ENCODE results near the gene INPP4A.

Gene INPP4A

DNA sequence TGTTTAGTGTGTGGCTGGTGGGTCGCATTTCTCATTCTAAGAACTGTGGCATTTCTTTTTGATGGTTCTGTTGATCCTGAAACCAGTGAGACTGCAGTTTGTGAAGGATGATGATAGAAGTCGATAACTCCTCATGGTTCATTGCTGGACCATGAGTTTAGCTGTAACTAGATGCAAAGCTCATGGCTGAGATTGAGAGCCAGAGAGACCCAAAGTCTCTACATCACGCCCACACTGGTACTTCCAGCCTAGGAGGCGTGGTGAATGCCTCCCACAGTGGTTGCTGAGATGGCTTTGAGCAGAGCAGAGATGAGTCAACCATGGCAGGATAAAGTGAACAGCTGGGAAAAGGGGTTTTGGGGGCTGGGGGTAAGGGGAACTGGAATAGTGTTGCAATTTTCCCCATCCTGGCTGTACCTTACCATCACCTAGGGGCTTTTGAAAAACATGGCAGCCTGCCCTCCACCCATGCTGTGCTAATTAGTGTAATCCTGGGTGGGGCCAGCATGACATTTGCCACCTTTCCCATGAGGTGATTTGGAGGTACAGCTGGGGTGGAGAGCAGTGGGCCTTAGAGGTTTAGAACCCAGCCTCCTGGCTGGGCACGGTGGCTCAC lies 24.1 kb downstream of the INPP4A start:
- Mint-ChIP-seq H3K9me3 (no peaks in the 10 kb centered on the region), H3K27ac (no peak overlapping the region), H3K4me3 (no peak overlapping the region), H3K36me3 (ENCODE audit: low read depth) (peaks cover 13% of the 10 kb centered on the region), H3K4me1 (peaks cover 58% of the 10 kb centered on the region), H3K27me3 (ENCODE audit: low read depth) (no peaks in the 10 kb centered on the region)
- TF ChIP-seq, protein P1, sequence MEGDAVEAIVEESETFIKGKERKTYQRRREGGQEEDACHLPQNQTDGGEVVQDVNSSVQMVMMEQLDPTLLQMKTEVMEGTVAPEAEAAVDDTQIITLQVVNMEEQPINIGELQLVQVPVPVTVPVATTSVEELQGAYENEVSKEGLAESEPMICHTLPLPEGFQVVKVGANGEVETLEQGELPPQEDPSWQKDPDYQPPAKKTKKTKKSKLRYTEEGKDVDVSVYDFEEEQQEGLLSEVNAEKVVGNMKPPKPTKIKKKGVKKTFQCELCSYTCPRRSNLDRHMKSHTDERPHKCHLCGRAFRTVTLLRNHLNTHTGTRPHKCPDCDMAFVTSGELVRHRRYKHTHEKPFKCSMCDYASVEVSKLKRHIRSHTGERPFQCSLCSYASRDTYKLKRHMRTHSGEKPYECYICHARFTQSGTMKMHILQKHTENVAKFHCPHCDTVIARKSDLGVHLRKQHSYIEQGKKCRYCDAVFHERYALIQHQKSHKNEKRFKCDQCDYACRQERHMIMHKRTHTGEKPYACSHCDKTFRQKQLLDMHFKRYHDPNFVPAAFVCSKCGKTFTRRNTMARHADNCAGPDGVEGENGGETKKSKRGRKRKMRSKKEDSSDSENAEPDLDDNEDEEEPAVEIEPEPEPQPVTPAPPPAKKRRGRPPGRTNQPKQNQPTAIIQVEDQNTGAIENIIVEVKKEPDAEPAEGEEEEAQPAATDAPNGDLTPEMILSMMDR (IDR thresholded peaks at IDR 0.05; ENCODE audit: unreplicated experiment in 3 of 3): no peak

DNA sequence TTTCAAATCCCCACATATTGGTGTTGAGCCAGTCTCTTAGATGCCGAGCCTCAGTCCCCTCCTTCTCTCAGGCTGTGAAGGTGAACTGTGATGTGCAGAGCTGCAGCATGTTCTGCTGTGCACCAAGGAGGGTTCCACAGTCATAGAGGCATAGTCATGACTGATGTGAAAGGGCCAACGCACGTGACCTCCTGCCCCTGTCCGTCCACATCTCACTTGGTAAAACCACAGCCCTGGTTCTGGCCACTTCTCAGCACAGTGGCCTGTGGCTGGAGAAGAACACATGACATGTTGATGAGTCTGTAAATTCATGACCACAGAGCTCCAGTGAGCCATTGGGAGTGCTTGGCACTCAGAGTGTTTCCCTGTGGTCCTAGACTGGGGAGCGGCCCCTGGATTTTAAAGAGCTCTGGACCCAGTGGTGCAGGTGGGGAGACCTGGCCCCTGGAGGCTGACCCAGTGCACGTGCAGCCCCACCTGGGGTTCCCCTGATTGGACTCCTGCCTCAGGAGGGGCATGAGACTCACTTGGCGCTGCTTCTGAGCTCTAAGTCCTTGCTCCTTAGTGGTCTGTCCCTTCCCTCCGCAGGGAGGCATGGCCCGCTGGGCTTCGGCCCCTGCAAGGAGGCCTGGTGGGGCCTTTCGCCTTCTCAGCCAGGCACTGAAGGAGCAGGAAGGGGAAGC lies 25.3 kb downstream of the INPP4A start:
- Mint-ChIP-seq H3K27ac (no peak overlapping the region), H3K9me3 (no peaks in the 10 kb centered on the region), H3K27me3 (ENCODE audit: low read depth) (no peaks in the 10 kb centered on the region), H3K4me1 (peaks cover 61% of the 10 kb centered on the region), H3K36me3 (ENCODE audit: low read depth) (peaks cover 13% of the 10 kb centered on the region), H3K4me3 (no peak overlapping the region)
- TF ChIP-seq, protein P1 (IDR thresholded peaks at IDR 0.05; ENCODE audit: unreplicated experiment in 3 of 3): no peak

DNA sequence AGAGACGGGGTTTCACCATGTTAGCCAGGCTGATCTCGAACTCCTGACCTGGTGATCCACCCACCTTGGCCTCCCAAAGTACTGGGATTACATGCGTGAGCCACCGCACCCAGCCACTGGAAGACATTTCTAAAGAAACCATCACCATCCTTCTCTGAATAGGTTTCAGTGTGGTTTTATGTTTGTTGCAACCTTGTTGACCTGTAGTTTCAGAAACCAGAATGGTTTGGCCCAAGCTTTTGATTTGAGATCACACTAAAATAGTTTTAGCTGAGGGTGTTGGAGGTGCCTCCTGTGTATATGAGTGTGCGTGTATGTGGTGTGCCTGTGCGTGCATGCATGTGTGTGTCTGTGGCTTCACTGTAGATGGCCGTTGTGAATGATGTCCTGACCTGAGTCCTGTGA lies 26.2 kb downstream of the INPP4A start:
- Mint-ChIP-seq H3K4me1 (peaks cover 60% of the 10 kb centered on the region), H3K36me3 (ENCODE audit: low read depth) (peaks cover 13% of the 10 kb centered on the region), H3K27ac (peak overlapping the region; percentile 12 to 92 (median 79)), H3K27me3 (ENCODE audit: low read depth) (no peaks in the 10 kb centered on the region), H3K9me3 (no peaks in the 10 kb centered on the region), H3K4me3 (no peak overlapping the region)
- TF ChIP-seq, protein P1 (IDR thresholded peaks at IDR 0.05; ENCODE audit: unreplicated experiment in 3 of 3): no peak

DNA sequence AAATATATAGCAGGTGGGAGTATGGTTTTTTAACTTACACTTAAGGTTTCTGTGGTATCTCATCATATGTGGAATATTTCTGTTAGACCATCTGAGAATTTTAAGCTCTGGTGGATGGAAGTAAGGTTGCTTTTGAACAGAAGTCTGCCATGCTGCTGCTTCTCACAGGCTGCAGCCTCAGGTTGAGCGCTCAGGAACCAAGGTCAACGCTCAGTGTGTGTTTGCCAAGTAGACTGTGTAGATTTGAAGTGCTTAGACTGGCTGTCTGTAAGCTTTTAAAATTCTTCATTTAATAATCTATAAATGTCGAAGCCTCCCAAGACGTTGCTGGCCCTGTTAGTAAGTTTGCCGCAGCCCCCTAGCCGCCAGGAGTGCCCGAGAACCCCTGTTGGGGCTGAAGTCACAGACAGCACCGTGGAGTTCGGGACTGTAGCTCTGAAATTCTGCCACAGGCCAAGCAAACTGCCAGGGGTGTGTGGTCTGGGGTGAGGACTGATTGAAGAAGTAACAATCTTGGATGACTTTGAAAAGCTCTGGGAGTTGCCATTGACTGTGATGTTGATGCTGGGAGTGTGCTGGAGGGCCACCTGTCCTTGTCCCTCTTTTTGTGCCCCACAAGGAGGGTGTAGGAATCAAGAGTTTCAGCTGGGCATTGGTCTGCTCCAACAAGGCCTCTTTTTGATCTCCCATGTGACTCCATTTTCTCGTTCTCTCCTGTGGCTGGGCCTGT lies 26.9 kb downstream of the INPP4A start:
- Mint-ChIP-seq H3K36me3 (ENCODE audit: low read depth) (peaks cover 10% of the 10 kb centered on the region), H3K9me3 (no peaks in the 10 kb centered on the region), H3K27ac (peak overlapping the region in 2 of 3 experiments; percentile 79 to 92), H3K27me3 (ENCODE audit: low read depth) (no peaks in the 10 kb centered on the region), H3K4me1 (peaks cover 60% of the 10 kb centered on the region), H3K4me3 (no peak overlapping the region)
- TF ChIP-seq, protein P1 (IDR thresholded peaks at IDR 0.05; ENCODE audit: unreplicated experiment in 3 of 3): no peak

DNA sequence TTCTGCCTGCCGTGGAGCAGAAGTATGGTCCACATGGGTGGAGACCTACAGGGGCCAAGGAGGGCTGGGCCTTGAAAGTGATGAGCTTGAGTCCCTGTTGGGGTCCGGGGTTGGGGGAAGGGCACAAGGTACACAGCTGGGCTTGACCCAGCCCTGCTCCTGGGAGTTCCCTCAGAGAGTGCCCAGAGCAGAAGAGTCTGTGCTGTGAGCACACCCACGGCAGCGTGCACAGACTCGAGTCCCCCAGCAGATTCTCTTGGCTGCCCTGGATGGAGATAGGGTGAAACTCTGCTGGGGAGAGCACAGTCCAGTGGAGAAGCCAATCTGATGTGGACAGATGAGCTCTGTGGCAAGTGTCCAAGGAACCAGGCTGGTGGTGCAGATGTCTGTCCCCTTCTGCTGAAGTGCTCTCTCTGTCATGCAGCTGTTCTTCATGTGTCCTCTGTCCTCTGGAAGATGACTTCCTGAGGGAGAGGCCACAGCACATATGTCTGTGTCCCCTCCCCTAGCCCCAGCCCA lies 27.5 kb downstream of the INPP4A start:
- Mint-ChIP-seq H3K36me3 (ENCODE audit: low read depth) (peaks cover 6% of the 10 kb centered on the region), H3K27me3 (ENCODE audit: low read depth) (no peaks in the 10 kb centered on the region), H3K9me3 (no peaks in the 10 kb centered on the region), H3K27ac (no peak overlapping the region), H3K4me1 (peaks cover 61% of the 10 kb centered on the region), H3K4me3 (no peak overlapping the region)
- TF ChIP-seq, protein P1 (IDR thresholded peaks at IDR 0.05; ENCODE audit: unreplicated experiment in 3 of 3): no peak

Measured in nephron (organoid).